GM12892 (cell line): ENCODE results near the gene TGFA.

ENCODE experiments used
- POLR2A ChIP-seq: IDR thresholded peaks from 2 replicates; pipeline ENCODE4 v1.6.1; 2011; ENCODE audit warnings: low read depth, low read length, control low read depth
- POLR2AphosphoS5 ChIP-seq: IDR thresholded peaks from 2 replicates; pipeline ENCODE4 v1.6.1; 2011; ENCODE audit warnings: low read depth, low read length, control low read depth

DNA sequence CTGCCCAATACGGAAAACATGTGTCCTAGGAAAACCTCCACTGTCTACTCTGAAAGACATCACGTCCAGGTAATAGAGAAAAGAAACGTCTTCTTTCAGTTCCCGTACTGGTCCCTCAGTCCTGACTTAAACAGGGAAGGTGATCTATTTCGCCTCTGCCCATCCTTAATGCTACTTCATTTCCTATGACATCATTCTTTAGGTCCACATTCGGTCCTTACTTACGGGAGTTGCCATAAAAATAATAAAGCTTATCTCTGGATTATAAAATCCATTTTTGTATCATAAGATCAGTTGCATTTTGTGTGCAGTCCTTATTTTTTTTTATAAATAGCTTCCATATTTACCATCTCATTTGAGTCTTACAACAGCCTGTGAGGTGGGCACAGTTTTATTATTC is 3.7 kb downstream of the TGFA start:
- TF ChIP-seq POLR2A (no peak), POLR2AphosphoS5 (no peak)
